CD8-positive, alpha-beta memory T cell (primary cell): ENCODE results near the gene CCDC187. TPM values are rescaled to one million over a fixed set of nuclear protein-coding genes. Genes with fewer than 3 reads are reported as not detected.

Source experiments
- CTCF ChIA-PET: fragments of 350-600 bp; sonication (Branson Sonifier 250); formaldehyde crosslinking; loops from one replicate; lab custom pipeline; 2021; ENCODE audit warnings: antibody characterized with exemption; lab: Charles Lee
- POLR2A ChIA-PET: fragments of 350-600 bp; sonication (Branson Sonifier 250); formaldehyde crosslinking; loops from one replicate; lab custom pipeline; 2021; ENCODE audit warnings: antibody characterized with exemption; lab: Charles Lee
- DNase-seq, 5 donors: peaks; one replicate each; pipeline versions ENCODE4 v3.0.0 to v3.0.0-alpha.2; 2020 to 2022; ENCODE audit warnings: mixed read lengths in 1 of 5
- H3K27ac ChIP-seq: one replicate; pipeline ENCODE4 v1.7.0; 2013; ENCODE audit warnings: low read depth, mild to moderate bottlenecking, low read length, moderate library complexity
- H3K27me3 ChIP-seq: 2 replicates; pipeline ENCODE4 v1.7.0; 2013; ENCODE audit warnings: low read length, mild to moderate bottlenecking; ENCODE audit not compliant: insufficient read depth, poor library complexity, severe bottlenecking
- H3K36me3 ChIP-seq: 2 replicates; pipeline ENCODE4 v1.7.0; 2013; ENCODE audit warnings: mild to moderate bottlenecking, low read length, moderate library complexity; ENCODE audit not compliant: insufficient read depth
- H3K4me1 ChIP-seq: 2 replicates; pipeline ENCODE4 v1.7.0; 2013; ENCODE audit warnings: mild to moderate bottlenecking, low read length, moderate library complexity; ENCODE audit not compliant: insufficient read depth
- H3K4me3 ChIP-seq: 2 replicates; pipeline ENCODE4 v1.7.0; 2013; ENCODE audit warnings: mild to moderate bottlenecking, low read length
- H3K9me3 ChIP-seq: 2 replicates; pipeline ENCODE4 v1.7.0; 2013; ENCODE audit warnings: mild to moderate bottlenecking, low read length
- H3K27ac Mint-ChIP-seq, 8 donors: one replicate each; pipeline ENCODE4 v1.8.0; 2020 to 2021; ENCODE audit warnings: mixed read lengths in 8 of 8, mild to moderate bottlenecking in 6 of 8, inconsistent platforms in 3 of 8, moderate library complexity in 3 of 8
- H3K27me3 Mint-ChIP-seq, 2 donors: one replicate each; pipeline ENCODE4 v1.8.0; 2020 to 2021; ENCODE audit warnings: mixed read lengths in 2 of 2, mild to moderate bottlenecking in 1 of 2, moderate library complexity in 1 of 2
- H3K36me3 Mint-ChIP-seq, 3 donors: one replicate each; pipeline ENCODE4 v1.8.0; 2020 to 2021; ENCODE audit warnings: mixed read lengths in 3 of 3, inconsistent platforms in 1 of 3, mild to moderate bottlenecking in 1 of 3
- H3K4me1 Mint-ChIP-seq, 3 donors: one replicate each; pipeline ENCODE4 v1.8.0; 2020 to 2021; ENCODE audit warnings: mixed read lengths in 3 of 3, inconsistent platforms in 1 of 3, mild to moderate bottlenecking in 1 of 3
- H3K4me3 Mint-ChIP-seq, 7 donors: one replicate each; pipeline ENCODE4 v1.8.0; 2020 to 2021; ENCODE audit warnings: mixed read lengths in 7 of 7, mild to moderate bottlenecking in 6 of 7, moderate library complexity in 4 of 7, inconsistent platforms in 2 of 7
- H3K9me3 Mint-ChIP-seq, 5 donors: one replicate each; pipeline ENCODE4 v1.8.0; 2020 to 2022; ENCODE audit warnings: mixed read lengths in 5 of 5, mild to moderate bottlenecking in 3 of 5, moderate library complexity in 2 of 5, inconsistent platforms in 1 of 5
- polyA plus RNA-seq: library from polyadenylated mRNA; unstranded; fragments of 300-500 nt; fragmentation: Illumina TruSeq; gene quantifications from one replicate; pipeline ENCODE4 v1.2.3, GENCODE V29; 2021
- total RNA-seq, 2 experiments: library from RNA; stranded (reverse); gene quantifications; one replicate each; pipeline ENCODE4 v1.2.3, GENCODE V29; 2021

The CCDC187 gene
- total and polyA plus RNA-seq, 3 experiments from 2014 or later = not detected

- Mint-ChIP-seq H3K27me3 (no peaks in the 10 kb centered on the region), H3K4me1 (peaks cover 11 to 20% (median 13%) of the 10 kb centered on the region in 3 donors), H3K4me3 (peak overlapping the region in 1 of 7 donors; percentile 35), H3K27ac (no peak overlapping the region), H3K9me3 (no peaks in the 10 kb centered on the region), H3K36me3 (peaks cover 0 to 40% (median 15%) of the 10 kb centered on the region in 3 donors)
- ChIA-PET CTCF (no interaction called here), POLR2A (no interaction called here)
- Histone ChIP-seq H3K36me3 (no peaks in the 10 kb centered on the region), H3K27me3 (no peaks in the 10 kb centered on the region), H3K4me3 (no peak overlapping the region), H3K4me1 (peaks cover 6% of the 10 kb centered on the region), H3K9me3 (no peaks in the 10 kb centered on the region), H3K27ac (no peak overlapping the region)
- no peak for DNase-seq
Measured at GRCh38 chr9:136235171-136235570, 68.7 kb downstream of the CCDC187 start.

- Histone ChIP-seq H3K36me3 (no peaks in the 10 kb centered on the region), H3K4me3 (no peak overlapping the region), H3K4me1 (peaks cover 6% of the 10 kb centered on the region), H3K9me3 (no peaks in the 10 kb centered on the region), H3K27me3 (no peaks in the 10 kb centered on the region), H3K27ac (no peak overlapping the region)
- POLR2A ChIA-PET = no interaction called here
- H3K27ac Mint-ChIP-seq = peak overlapping the region in 1 of 8 donors; percentile 82
- no peak for DNase-seq
- H3K27me3 Mint-ChIP-seq = peaks cover 0 to 2% of the 10 kb centered on the region in 2 donors
- H3K4me1 Mint-ChIP-seq = peaks cover 11 to 18% (median 13%) of the 10 kb centered on the region in 3 donors
- CTCF ChIA-PET = no interaction called here
- H3K4me3 Mint-ChIP-seq = no peak overlapping the region
- H3K36me3 Mint-ChIP-seq = peaks cover 0 to 40% (median 15%) of the 10 kb centered on the region in 3 donors
- H3K9me3 Mint-ChIP-seq = no peaks in the 10 kb centered on the region
Measured at GRCh38 chr9:136234597-136234996, 69.3 kb downstream of the CCDC187 start.

GRCh38 chr9:136233868-136234267 lies 70.0 kb downstream of the CCDC187 start:
- Histone ChIP-seq H3K4me1 (peaks cover 6% of the 10 kb centered on the region), H3K27me3 (no peaks in the 10 kb centered on the region), H3K4me3 (no peak overlapping the region), H3K27ac (no peak overlapping the region), H3K9me3 (no peaks in the 10 kb centered on the region), H3K36me3 (no peaks in the 10 kb centered on the region)
- ChIA-PET CTCF (no interaction called here), POLR2A (no interaction called here)
- Mint-ChIP-seq H3K27ac (peak overlapping the region in 1 of 8 donors; percentile 71), H3K36me3 (peaks cover 0 to 41% (median 15%) of the 10 kb centered on the region in 3 donors), H3K9me3 (no peaks in the 10 kb centered on the region), H3K27me3 (peaks cover 0 to 2% of the 10 kb centered on the region in 2 donors), H3K4me1 (peaks cover 11 to 15% (median 12%) of the 10 kb centered on the region in 3 donors), H3K4me3 (no peak overlapping the region)
- DNase-seq = no peak

- Mint-ChIP-seq H3K9me3 (no peaks in the 10 kb centered on the region), H3K27me3 (peaks cover 0 to 2% of the 10 kb centered on the region in 2 donors), H3K27ac (no peak overlapping the region), H3K4me1 (peaks cover 13 to 18% (median 16%) of the 10 kb centered on the region in 3 donors), H3K4me3 (no peak overlapping the region), H3K36me3 (peaks cover 0 to 43% (median 15%) of the 10 kb centered on the region in 3 donors)
- no peak for DNase-seq
- Histone ChIP-seq H3K36me3 (no peaks in the 10 kb centered on the region), H3K27me3 (no peaks in the 10 kb centered on the region), H3K4me3 (no peak overlapping the region), H3K4me1 (peaks cover 6% of the 10 kb centered on the region), H3K27ac (no peak overlapping the region), H3K9me3 (no peaks in the 10 kb centered on the region)
- ChIA-PET CTCF (no interaction called here), POLR2A (no interaction called here)
Measured at GRCh38 chr9:136233411-136233810, 70.5 kb downstream of the CCDC187 start.

- Histone ChIP-seq H3K27me3 (no peaks in the 10 kb centered on the region), H3K27ac (no peak overlapping the region), H3K9me3 (no peaks in the 10 kb centered on the region), H3K4me3 (no peak overlapping the region), H3K4me1 (peaks cover 6% of the 10 kb centered on the region), H3K36me3 (no peaks in the 10 kb centered on the region)
- DNase-seq = no peak
- peaks cover 14 to 20% (median 16%) of the 10 kb centered on the region in 3 donors for H3K4me1 Mint-ChIP-seq
- no peak overlapping the region for H3K27ac Mint-ChIP-seq
- H3K9me3 Mint-ChIP-seq = no peaks in the 10 kb centered on the region
- peaks cover 0 to 2% of the 10 kb centered on the region in 2 donors for H3K27me3 Mint-ChIP-seq
- peaks cover 0 to 43% (median 15%) of the 10 kb centered on the region in 3 donors for H3K36me3 Mint-ChIP-seq
- CTCF ChIA-PET = no interaction called here
- no peak overlapping the region for H3K4me3 Mint-ChIP-seq
- POLR2A ChIA-PET = no interaction called here
Measured at GRCh38 chr9:136232969-136233368, 70.9 kb downstream of the CCDC187 start.

GRCh38 chr9:136231478-136232297 lies 72.2 kb downstream of the CCDC187 start:
- Mint-ChIP-seq H3K27me3 (peaks cover 0 to 2% of the 10 kb centered on the region in 2 donors), H3K9me3 (no peaks in the 10 kb centered on the region), H3K27ac (peak overlapping the region in 2 of 8 donors; percentile 44 to 55), H3K4me3 (no peak overlapping the region), H3K36me3 (peaks cover 0 to 43% (median 15%) of the 10 kb centered on the region in 3 donors), H3K4me1 (peaks cover 15 to 22% (median 15%) of the 10 kb centered on the region in 3 donors)
- DNase-seq = no peak
- H3K4me1 ChIP-seq = peaks cover 6% of the 10 kb centered on the region
- ChIA-PET CTCF (no interaction called here), POLR2A (no interaction called here)
- H3K9me3 ChIP-seq = no peaks in the 10 kb centered on the region
- no peak overlapping the region for H3K4me3 ChIP-seq
- no peaks in the 10 kb centered on the region for H3K27me3 ChIP-seq
- no peak overlapping the region for H3K27ac ChIP-seq
- no peaks in the 10 kb centered on the region for H3K36me3 ChIP-seq

- Mint-ChIP-seq H3K9me3 (no peaks in the 10 kb centered on the region), H3K4me3 (no peak overlapping the region), H3K27ac (no peak overlapping the region), H3K4me1 (peaks cover 15 to 22% (median 18%) of the 10 kb centered on the region in 3 donors), H3K36me3 (peaks cover 0 to 40% (median 15%) of the 10 kb centered on the region in 3 donors), H3K27me3 (peaks cover 0 to 2% of the 10 kb centered on the region in 2 donors)
- no peak overlapping the region for H3K27ac ChIP-seq
- peaks cover 6% of the 10 kb centered on the region for H3K36me3 ChIP-seq
- no peak for DNase-seq
- H3K9me3 ChIP-seq = no peaks in the 10 kb centered on the region
- H3K27me3 ChIP-seq = no peaks in the 10 kb centered on the region
- POLR2A ChIA-PET = no interaction called here
- CTCF ChIA-PET = no interaction called here
- no peak overlapping the region for H3K4me3 ChIP-seq
- H3K4me1 ChIP-seq = peaks cover 6% of the 10 kb centered on the region
Measured at GRCh38 chr9:136230773-136231172, 73.1 kb downstream of the CCDC187 start.

GRCh38 chr9:136230365-136230764 lies 73.5 kb downstream of the CCDC187 start:
- Histone ChIP-seq H3K36me3 (peaks cover 9% of the 10 kb centered on the region), H3K4me1 (peaks cover 6% of the 10 kb centered on the region), H3K4me3 (no peak overlapping the region), H3K27me3 (no peaks in the 10 kb centered on the region), H3K9me3 (no peaks in the 10 kb centered on the region), H3K27ac (no peak overlapping the region)
- H3K9me3 Mint-ChIP-seq = no peaks in the 10 kb centered on the region
- CTCF ChIA-PET = no interaction called here
- no peak for DNase-seq
- H3K4me1 Mint-ChIP-seq = peaks cover 18 to 22% (median 20%) of the 10 kb centered on the region in 3 donors
- peaks cover 0 to 40% (median 15%) of the 10 kb centered on the region in 3 donors for H3K36me3 Mint-ChIP-seq
- H3K27ac Mint-ChIP-seq = no peak overlapping the region
- H3K4me3 Mint-ChIP-seq = no peak overlapping the region
- POLR2A ChIA-PET = no interaction called here
- H3K27me3 Mint-ChIP-seq = peaks cover 0 to 2% of the 10 kb centered on the region in 2 donors
